GM19035 (cell line): ENCODE data around the gene FERD3L.
"Not testable (repeated sequence)": the region's sequence is repeated elsewhere in the genome, so short reads cannot be mapped to it uniquely, and the experiment has no call there.

Experiments
- ATAC-seq: cut with Tn5 transposase; IDR thresholded peaks from one replicate; pipeline ENCODE4 v1.9.1; 2021; ENCODE audit not compliant: unreplicated experiment

The FERD3L gene, protein sequence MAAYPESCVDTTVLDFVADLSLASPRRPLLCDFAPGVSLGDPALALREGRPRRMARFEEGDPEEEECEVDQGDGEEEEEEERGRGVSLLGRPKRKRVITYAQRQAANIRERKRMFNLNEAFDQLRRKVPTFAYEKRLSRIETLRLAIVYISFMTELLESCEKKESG

DNA sequence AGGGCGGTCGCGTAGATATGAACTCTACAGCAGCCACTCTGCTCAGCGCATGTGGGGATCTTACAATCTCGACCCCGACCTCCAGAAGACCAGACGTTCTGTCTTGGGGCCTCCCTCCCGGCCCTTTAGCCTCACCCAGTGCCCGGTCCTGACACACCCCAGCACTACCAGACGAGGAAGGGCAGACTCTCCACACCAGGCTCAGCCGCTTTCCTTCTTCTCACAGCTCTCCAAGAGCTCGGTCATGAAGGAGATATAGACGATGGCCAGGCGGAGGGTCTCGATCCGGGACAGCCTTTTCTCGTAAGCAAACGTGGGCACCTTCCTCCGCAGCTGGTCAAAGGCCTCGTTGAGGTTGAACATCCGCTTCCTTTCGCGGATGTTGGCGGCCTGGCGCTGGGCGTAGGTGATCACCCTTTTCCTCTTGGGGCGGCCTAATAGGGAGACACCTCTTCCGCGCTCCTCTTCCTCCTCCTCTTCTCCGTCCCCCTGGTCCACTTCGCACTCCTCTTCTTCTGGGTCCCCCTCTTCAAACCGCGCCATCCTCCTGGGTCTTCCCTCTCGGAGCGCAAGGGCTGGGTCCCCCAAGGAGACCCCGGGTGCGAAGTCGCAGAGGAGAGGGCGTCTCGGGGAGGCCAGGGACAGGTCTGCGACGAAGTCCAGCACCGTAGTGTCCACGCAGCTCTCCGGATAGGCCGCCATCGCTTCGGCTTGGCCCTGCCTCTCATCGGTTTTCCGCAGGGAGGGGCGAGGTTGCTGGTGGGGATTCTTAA lies at the start of gene FERD3L:
Gene FERD3L (minus strand): TSS at position 761 of the 773 bp plus-strand sequence. CDS start 59 bp downstream, at position 702.
- no peak for ATAC-seq

DNA sequence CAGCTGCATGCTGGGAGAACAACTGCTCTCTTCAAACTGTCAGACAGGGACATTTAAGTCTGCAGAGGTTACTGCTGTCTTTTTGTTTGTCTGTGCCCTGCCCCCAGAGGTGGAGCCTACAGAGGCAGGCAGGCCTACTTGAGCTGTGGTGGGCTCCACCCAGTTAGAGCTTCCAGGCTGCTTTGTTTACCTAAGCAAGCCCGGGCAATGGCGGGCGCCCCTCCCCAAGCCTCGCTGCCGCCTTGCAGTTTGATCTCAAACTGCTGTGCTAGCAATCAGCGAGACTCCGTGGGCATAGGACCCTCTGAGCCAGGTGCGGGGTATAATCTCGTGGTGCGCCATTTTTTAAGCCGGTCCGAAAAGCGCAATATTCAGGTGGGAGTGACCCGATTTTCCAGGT lies 49.2 kb upstream of the FERD3L start:
- not testable (repeated sequence) for ATAC-seq

DNA sequence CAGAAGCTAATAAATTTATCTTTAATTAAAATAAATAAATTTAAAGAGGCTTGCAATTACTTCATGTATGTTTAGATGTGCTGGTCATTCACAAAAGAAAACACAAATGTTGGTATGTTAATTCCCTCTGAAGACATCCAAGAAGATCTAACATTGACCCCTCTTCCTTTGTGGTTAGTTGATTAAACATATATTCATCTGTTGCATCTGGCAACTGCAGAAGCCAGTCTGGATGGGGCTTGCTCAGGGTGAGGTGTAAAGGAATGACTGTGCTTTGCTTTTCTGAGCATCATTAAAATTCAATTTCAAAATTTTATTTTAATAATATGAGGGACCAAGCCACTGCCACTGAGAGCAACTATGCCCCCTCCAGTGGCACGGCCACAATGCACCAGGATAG lies 36.4 kb upstream of the FERD3L start:
- no peak for ATAC-seq

DNA sequence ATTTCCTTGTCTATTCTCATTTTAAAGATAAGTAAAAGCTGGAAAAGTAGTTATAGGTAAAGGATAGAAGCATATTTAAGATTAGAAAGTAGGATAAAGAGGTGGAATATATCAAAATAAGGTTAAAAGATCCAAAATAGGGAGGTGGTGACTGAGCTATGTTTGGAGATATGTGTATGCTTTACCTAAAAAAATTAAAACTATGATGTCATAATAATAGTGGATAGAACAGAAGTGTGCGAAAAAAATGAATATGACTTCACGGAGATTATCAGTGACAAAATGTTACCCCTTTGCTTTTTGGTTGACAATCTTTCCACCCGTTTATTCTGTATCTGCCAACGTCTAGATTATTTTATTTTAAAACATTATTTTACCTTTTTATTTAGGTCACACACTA lies 33.4 kb upstream of the FERD3L start:
- no peak for ATAC-seq

DNA sequence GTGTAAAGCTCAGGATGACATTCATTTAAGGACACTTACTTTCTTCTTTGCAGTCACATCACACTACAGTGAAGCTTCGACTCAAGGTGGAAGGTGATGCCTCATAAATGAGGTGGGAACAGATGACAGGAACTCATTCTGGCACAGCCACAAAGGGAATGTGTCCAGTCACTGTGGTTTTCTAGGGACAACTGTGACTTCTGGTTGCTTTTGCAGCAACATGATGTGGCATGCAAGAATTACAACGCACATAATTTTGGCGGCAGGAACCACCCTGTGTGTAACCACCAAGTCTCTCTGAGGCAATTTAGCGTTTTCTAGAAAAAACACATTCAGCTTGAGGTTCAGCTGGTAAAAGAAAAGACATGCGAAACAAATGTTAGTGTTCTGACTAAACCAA lies 32.0 kb upstream of the FERD3L start:
- ATAC-seq: no peak

DNA sequence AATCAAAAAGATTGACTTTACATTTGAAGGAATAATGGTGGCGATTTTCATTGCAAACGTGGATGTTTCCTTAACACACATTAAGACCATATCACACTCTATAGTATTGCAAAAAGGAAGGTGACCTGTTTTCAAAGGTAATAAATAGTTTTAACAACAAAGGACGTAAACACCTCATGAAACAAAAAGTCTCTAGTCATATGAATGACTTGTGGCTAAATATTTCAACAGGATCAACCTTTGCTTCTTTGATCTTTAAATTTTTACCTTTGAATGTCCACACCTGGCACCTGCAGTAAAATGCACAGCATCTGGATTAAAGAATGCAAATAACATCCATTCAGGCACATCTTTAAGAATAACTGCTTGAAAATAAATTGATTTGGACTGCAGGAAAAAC lies 30.0 kb upstream of the FERD3L start:
- ATAC-seq: no peak

DNA sequence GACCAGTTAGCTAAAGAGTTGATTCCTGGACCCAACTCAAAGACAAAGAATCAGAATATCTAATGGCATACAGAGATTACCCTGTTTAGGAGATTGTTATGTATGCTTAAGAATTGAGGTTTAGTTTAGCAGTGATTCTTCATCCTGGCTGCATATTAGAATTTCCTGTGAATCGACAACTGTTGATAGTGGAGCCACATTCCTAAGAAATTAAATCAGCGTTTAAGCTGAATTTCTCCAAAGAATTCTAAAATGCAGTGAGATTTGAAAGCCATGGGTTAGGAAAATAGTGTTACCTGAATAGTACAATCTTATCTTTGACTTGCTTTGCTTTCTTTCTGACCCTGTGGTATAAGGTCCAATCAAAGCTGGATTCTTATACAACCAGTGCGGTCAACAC lies 16.4 kb upstream of the FERD3L start:
- ATAC-seq: no peak

DNA sequence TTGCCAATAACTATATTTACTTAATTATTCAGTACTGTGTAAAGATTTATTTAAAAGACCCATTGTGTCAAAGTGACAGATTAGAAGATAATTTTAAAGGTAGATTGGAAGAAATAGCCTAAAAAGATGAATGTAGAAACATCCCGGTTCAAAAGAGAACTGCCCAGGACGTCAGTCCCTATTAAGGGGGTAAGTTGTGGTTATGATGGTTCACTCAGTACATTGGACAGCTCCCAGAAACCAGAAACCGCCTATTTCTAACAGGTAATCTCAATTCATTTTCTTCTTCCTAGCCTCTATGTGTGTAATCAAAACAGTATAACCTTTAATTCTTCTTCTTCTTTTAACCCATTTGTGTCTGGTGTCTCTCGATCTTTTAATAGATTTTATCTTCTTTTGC lies 1.5 kb upstream of the FERD3L start:
- ATAC-seq: no peak

DNA sequence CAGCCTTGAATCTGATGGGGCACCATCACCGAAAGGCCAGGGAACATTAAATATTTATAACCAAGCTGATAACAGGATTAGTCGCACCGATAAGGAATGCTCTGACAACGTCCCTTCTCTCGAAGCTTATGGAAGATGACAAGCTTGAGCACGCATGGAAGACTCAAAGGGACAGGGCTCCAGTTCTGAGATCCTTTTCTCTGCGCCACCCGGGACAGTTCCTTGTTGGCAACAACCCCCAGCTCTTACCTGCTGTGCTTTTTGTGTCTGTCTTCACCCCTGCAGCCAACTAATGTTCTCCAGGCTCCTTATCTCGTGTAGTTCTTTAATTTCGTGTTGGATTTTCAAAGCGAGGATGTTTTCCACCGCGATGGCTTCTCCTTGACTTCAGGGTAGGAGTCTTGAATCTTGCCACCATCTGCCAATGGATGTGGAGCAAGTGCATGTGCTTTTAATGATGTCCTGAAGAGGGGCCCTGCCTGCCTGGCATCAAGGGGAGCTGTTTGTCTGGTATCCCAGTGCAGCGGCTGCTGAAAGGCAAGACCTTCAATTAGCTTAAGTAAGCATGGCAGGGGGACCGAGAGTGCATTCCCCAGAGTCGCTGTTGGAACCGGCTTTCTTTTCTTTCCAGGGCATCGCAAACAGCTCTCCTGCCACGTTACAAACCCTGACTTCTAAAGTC lies 354 bp upstream of the FERD3L start:
- ATAC-seq: no peak

DNA sequence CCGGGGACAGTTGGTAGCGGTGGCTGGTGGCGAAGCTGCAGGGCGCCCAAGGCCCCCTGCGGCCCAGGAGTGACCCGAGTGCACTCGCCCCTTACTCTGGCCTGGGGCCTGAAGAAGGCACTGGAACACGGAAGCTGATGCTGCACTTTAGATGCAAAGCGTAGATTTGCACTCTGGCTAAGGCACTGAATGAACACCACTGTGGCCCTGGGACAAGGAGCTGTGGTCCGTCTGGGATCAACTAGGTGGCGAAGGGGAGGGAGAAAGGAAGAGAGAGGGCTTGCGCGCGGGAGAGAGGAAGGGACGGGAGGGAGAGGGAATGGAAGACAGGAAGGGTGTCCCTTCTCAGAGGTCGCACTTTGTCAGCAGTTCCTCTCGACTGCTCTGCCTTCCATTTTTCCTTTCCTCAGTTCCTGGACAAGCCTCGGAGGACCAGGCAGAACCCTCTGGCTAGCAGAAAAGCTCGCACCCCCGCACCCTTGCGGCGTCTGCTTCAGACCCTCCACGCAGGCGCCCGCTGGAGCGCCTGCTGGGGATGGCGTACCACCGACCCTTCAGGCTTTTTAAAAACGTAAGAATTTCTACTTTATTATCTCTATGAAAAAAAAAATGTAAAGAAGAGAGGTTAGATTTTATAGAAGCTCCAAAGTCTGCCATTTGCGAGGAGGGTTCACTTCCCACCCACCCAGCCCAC lies 1.2 kb downstream of the FERD3L start:
- ATAC-seq: no peak

DNA sequence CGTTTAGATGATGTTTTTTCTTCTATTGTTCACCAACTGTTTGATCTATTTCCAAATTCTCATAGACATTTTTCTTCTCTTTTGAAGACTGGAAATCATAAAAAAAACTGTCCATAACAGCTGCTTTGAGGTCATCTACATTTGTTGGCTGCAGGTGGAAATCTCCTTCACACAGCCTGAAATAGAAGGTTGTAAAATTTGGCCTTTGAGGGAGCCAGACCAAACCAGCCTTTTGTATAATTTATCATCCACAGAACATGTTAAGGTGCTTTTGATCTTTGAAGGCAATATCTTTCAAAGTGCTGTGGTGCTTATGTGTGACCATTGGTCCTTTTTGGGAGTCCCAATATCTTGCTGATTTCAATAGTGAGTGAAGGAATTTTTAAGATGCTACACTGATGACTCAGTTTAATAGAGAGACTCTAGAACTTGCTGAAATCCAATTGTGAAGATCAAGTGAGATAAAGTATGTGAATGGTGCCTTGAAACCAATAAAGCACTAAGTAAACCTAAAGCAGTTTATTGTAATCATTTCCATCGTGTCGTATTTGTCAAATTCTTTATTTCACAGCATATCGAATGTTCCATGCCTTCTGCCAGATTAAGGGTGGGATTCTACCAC lies 5.4 kb downstream of the FERD3L start:
- ATAC-seq: no peak

DNA sequence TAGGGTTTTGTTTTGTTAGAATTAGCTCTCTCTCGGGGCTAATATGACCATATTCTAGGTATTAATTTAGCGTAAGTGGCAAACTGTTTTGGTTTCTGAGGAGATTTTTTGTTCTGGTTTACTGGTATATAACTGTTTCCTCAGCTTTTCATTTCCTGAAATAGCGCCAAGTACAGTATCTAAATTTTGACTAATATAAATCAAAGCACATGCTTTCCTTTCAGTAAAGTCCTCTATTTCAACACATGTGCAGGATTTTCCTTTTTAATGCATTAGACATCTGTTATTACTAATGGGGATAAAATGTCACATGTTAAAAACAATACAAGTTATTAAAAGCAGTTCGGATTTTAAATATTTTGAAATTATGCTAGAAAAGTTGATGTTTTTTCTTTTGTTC lies 11.3 kb downstream of the FERD3L start:
- ATAC-seq: no peak

DNA sequence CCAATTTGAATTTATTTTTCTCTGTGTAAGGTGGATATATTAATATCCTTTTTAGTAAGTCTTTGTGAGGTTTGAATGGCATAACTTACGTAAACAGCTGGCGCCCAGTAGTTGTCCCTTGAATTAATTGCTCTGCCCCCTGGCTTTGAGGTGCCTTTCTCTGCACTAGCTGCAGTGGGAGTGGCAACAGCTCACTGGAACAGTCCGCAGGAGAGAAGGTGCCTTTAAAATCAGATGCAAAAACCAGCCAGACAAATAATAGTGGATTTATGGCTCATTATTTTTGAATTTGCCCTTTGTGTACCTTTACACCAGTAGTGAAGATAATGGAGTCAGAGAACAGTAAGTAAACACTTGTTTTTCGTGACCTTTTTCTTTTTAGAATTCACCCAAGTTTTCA lies 11.8 kb downstream of the FERD3L start:
- ATAC-seq: no peak

DNA sequence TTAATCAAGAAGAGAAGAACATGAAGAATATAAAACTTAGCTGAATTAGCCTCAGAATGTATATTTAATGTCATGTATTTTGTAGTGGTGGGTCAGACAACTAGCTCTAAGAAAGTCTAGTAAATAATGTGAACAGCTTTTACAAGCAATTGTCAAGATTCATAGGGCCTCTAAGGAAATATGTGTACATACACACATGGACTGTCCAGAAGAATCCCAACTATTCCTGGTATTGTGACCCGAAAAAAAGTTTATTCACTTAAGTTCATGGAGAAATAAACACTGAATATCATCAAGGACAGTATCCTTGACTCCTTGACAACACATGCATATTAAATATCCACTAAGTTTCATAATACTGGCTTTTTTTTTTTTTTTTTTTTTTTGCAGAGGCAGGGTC lies 16.4 kb downstream of the FERD3L start:
- no peak for ATAC-seq

DNA sequence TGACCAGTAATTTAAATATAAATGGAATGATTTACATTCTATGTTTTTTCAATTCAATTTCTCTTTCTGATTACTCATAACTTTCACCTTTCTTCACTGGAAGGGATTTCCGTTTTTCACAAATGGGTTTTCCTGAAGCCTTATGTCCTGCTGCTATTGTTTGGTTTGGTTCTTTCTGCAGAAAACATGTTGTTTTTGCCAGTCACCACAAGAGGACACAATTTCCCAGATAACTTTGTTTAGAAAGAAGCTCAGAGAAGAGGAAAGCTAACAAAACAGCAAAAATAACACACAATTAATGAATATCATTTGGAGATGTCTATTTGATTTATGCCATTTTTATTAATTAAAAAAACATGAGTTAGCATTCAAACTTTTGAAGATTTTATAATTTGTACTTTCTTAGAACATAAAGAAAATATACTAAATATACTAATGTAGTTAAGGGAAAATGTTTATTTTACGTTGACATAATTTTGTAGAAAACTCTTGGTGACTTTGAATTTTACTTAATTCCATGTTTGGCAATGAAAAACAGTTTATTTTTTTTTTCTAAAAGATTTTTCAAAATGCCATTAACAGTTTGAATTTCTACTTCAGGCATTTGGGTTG lies 23.1 kb downstream of the FERD3L start:
- ATAC-seq: no peak

DNA sequence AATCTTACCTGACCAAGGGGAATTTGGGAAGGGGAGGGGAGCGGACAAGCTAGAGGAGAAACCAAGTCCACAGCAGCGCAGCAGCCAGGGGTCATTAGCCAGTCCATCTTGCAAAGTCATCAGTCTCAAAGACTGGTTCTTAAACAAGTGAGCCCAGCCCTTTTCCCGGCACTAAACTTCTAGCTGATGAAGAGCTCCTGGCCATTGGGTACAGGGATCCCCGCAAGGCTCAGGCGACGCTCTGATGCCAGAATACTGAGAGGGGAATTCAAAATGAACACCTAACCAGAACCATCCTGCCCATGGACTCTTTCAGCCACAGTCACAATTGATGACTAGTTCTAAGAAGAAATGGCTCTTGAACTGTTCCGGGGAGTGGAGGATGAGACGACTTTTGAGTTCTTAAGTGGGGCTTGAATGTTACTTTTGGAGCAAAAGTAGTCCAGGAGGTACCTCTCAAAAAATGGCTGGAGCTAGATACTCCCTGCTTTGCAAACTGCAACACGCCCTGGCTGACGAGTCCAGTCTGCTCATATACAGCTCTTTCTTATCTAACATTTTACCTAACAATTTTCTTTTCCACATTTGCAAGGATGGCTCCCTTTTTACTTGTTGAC lies 25.2 kb downstream of the FERD3L start:
- no peak for ATAC-seq

DNA sequence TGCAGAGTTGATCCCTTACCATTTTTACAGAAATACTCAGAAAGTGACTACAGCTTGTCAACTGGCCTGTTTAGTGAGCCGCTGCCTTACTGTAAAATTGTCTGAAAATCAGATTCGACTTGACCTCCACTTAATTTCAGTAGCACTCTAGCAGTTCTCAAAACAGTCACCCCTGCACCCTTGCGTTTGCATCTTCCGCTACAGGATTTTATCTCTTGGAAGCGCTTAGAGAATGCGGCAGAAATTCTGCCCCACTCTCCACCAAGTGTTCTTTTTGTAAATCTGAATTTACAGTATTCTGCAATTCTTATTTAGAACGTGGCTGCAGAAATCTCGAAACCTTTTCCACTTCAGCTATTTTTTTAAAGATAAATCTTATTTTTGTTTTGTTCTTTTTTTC lies 25.8 kb downstream of the FERD3L start:
- no peak for ATAC-seq

DNA sequence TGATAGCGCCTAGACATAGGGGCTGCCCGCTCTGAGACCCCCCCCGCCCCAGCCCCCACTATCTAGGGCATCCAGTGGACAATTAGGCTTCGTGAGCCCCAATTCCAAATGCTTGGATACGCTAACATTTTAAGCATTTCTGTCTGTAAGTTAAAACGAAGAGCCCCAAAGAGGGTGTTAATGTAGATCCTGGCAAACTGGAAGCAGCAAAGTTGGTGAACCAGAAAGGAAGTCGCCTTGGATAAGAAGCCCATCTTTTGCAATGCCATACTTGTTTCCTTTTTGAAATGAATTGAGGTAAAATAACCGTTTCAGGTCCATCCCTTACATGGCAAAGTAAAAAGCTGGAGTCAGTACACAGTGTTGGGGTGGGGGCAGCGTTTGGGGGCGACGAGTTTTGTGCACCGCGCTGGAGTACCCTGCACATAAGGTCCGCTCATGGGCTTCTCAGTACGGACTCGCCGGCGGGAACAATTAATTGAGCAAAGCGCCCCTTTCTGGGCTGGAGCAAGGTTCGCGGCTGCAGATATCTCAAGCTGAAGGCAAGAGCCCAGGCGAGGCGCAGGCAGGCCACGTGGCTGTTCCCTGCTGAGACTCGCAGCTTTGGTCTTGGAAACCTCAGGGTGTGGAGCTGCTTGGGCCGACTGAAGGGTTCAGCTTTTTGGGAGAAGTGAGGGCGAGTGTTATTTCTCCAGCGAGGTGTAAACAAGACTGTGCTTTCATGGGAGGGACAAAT lies 26.4 kb downstream of the FERD3L start:
- ATAC-seq: no peak

DNA sequence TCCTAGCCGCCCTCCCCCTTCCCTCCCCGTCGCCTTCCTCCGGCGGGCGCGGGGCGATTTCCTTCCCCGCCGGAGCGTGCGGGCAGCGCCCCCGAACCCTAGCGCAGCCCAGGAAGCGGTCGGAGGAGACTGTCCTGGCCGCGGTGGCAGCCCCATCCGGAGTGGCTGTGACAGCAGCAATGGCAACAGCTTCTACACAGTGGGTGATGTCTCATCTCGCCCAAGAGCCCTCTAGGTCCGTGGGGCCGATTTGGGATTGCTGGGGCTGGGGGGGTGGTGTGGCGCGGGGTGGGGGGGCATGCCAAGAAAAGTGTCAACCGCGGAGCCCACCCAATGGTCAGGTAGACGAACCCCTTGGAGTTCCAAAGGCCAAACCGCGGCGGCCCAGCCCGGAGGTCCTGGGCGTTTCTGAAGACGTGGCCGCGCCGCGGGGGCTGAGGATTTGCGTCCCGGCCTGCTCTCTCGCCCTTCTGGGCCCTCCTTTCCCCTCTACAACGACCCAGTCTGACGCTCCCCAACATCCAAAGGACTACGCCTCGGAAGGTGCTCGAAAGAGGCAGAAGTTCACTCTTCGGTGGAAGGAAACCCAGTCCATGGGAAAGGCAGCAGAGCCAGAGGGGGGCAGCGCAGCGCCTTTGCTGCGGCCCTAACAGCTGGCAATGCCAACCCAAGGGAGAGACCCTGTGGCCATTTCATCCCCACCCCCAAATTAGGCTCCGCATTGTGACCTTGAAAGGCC lies 27.2 kb downstream of the FERD3L start:
- no peak for ATAC-seq
